22Rv1 (cell line): Measurements from ENCODE around the gene SLC13A2.

ENCODE experiments used
- ZFX ChIP-seq: fragments of 450-650 bp; IDR thresholded peaks from 2 replicates; pipeline ENCODE4 v1.6.1; 2017; ENCODE audit warnings: antibody characterized with exemption, borderline replicate concordance
- TF ChIP-seq, protein P1 (sequence below): fragments of 450-650 bp; IDR thresholded peaks from 2 replicates; pipeline ENCODE4 v1.5.1; 2017; ENCODE audit warnings: mild to moderate bottlenecking

DNA sequence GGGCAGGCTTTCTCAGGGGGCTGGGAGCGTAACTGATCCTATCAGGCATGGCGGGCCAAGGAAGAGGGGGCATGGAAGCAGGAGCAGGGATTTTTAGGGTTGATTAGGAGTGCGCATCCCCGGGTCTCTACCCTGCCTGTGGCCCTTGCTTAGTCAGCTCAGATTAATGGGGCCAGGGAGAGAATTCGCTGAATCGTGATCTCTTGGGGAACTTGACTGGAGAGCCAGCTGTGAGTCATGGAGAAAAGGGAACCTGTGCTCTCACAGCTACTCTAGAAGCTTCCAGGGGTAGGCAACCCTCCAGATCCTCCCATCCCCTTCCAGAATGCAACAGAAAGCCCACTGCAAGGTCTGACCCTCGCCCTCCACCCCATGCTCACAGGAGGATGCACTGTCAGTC is 36.3 kb downstream of the SLC13A2 start:
- TF ChIP-seq, protein P1, sequence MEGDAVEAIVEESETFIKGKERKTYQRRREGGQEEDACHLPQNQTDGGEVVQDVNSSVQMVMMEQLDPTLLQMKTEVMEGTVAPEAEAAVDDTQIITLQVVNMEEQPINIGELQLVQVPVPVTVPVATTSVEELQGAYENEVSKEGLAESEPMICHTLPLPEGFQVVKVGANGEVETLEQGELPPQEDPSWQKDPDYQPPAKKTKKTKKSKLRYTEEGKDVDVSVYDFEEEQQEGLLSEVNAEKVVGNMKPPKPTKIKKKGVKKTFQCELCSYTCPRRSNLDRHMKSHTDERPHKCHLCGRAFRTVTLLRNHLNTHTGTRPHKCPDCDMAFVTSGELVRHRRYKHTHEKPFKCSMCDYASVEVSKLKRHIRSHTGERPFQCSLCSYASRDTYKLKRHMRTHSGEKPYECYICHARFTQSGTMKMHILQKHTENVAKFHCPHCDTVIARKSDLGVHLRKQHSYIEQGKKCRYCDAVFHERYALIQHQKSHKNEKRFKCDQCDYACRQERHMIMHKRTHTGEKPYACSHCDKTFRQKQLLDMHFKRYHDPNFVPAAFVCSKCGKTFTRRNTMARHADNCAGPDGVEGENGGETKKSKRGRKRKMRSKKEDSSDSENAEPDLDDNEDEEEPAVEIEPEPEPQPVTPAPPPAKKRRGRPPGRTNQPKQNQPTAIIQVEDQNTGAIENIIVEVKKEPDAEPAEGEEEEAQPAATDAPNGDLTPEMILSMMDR = no peak
- TF ChIP-seq ZFX = no peak
